ENCODE results near the gene RPL3.

Gene RPL3

GRCh38 chr22:39273950-39274887 lies 45.2 kb downstream of the RPL3 start:
- no peak overlapping the region for H2BK15ac ChIP-seq (ENCODE audit: low read depth, poor library complexity, severe bottlenecking)
- WGBS, result 92% methylated on average over 16 of the region's 17 CpGs
- no peak overlapping the region for H3K23ac ChIP-seq (ENCODE audit: low read length in 2 of 2)
- no peak overlapping the region for H3K18ac ChIP-seq (ENCODE audit: low read depth in 1 of 2, low read length in 2 of 2)
- no peak overlapping the region for H2AK5ac ChIP-seq (ENCODE audit: low read length, severe bottlenecking)
- no peak overlapping the region for H3K14ac ChIP-seq (ENCODE audit: low read length in 2 of 2)
- no peak overlapping the region for H3K27ac ChIP-seq (ENCODE audit: low read length, poor library complexity, severe bottlenecking)
- no peak overlapping the region for H2BK120ac ChIP-seq (ENCODE audit: low read depth, low read length)
- H4K8ac ChIP-seq (ENCODE audit: low read length), result no peak overlapping the region
- H3K27me3 ChIP-seq (ENCODE audit: control insufficient read depth in 1 of 2, insufficient read depth in 1 of 2, low read length in 2 of 2), result peaks cover 0 to 4% of the 10 kb centered on the region in 2 experiments
- no peak for DNase-seq
- no peaks in the 10 kb centered on the region for H3K36me3 ChIP-seq (ENCODE audit: control insufficient read depth in 1 of 2, insufficient read depth in 2 of 2, low read depth in 1 of 2, low read length in 2 of 2)
- no peak overlapping the region for H3K4ac ChIP-seq (ENCODE audit: low read depth in 1 of 2, low read length in 2 of 2)
- no peak overlapping the region for H3K4me3 ChIP-seq (ENCODE audit: insufficient read depth in 1 of 2, low read depth in 1 of 2, low read length in 2 of 2)
- no peaks in the 10 kb centered on the region for H3K79me1 ChIP-seq (replicated peaks; ENCODE audit: low read length, poor library complexity, severe bottlenecking)
- H2BK12ac ChIP-seq (ENCODE audit: low read length in 2 of 2), result peak overlapping the region in 1 of 2 experiments; percentile 18
- H4K91ac ChIP-seq (ENCODE audit: low read length), result no peak overlapping the region
- no peaks in the 10 kb centered on the region for H3K9me3 ChIP-seq (ENCODE audit: control insufficient read depth, low read length)
- H2AFZ ChIP-seq (ENCODE audit: low read depth, low read length), result no peak overlapping the region
- H3K9ac ChIP-seq (ENCODE audit: low read length), result no peak overlapping the region
- no peak overlapping the region for H2BK5ac ChIP-seq (ENCODE audit: low read depth, low read length, poor library complexity, severe bottlenecking)
- peaks cover 9% of the 10 kb centered on the region for H3K4me1 ChIP-seq (ENCODE audit: control insufficient read depth, insufficient read depth, low read depth, low read length)
- no peak overlapping the region for H3K4me2 ChIP-seq (ENCODE audit: low read length, poor library complexity, severe bottlenecking)

- Histone ChIP-seq H3K27me3 (ENCODE audit: control insufficient read depth in 1 of 2, insufficient read depth in 1 of 2, low read length in 2 of 2) (peaks cover 0 to 4% of the 10 kb centered on the region in 2 experiments), H2BK5ac (ENCODE audit: low read depth, low read length, poor library complexity, severe bottlenecking) (no peak overlapping the region), H4K8ac (ENCODE audit: low read length) (peak overlapping the region; percentile 42), H2AK5ac (ENCODE audit: low read length, severe bottlenecking) (no peak overlapping the region), H3K4me1 (ENCODE audit: control insufficient read depth, insufficient read depth, low read depth, low read length) (peaks cover 13% of the 10 kb centered on the region), H3K4me2 (ENCODE audit: low read length, poor library complexity, severe bottlenecking) (no peak overlapping the region), H3K79me1 (replicated peaks; ENCODE audit: low read length, poor library complexity, severe bottlenecking) (no peaks in the 10 kb centered on the region), H3K27ac (ENCODE audit: low read length, poor library complexity, severe bottlenecking) (no peak overlapping the region), H3K9me3 (ENCODE audit: control insufficient read depth, low read length) (no peaks in the 10 kb centered on the region), H4K91ac (ENCODE audit: low read length) (no peak overlapping the region), H3K9ac (ENCODE audit: low read length) (no peak overlapping the region), H3K4me3 (ENCODE audit: insufficient read depth in 1 of 2, low read depth in 1 of 2, low read length in 2 of 2) (no peak overlapping the region), H2BK15ac (ENCODE audit: low read depth, poor library complexity, severe bottlenecking) (no peak overlapping the region), H3K23ac (ENCODE audit: low read length in 2 of 2) (no peak overlapping the region), H2AFZ (ENCODE audit: low read depth, low read length) (no peak overlapping the region), H3K14ac (ENCODE audit: low read length in 2 of 2) (no peak overlapping the region), H3K36me3 (ENCODE audit: control insufficient read depth in 1 of 2, insufficient read depth in 2 of 2, low read depth in 1 of 2, low read length in 2 of 2) (no peaks in the 10 kb centered on the region), H2BK120ac (ENCODE audit: low read depth, low read length) (no peak overlapping the region), H3K18ac (ENCODE audit: low read depth in 1 of 2, low read length in 2 of 2) (no peak overlapping the region), H2BK12ac (ENCODE audit: low read length in 2 of 2) (no peak overlapping the region), H3K4ac (ENCODE audit: low read depth in 1 of 2, low read length in 2 of 2) (no peak overlapping the region)
- DNase-seq, result no peak
- 96% methylated on average over 9 of the region's 9 CpGs for WGBS
These were observed 48.6 kb downstream of the RPL3 start for GRCh38 chr22:39270792-39271191.

GRCh38 chr22:39270280-39270679 lies 49.1 kb downstream of the RPL3 start:
- 73% methylated on average over 5 of the region's 5 CpGs for WGBS

GRCh38 chr22:39269095-39269790 lies 50.2 kb downstream of the RPL3 start:
- Histone ChIP-seq H3K27ac (ENCODE audit: low read length, poor library complexity, severe bottlenecking) (no peak overlapping the region), H3K36me3 (ENCODE audit: control insufficient read depth in 1 of 2, insufficient read depth in 2 of 2, low read depth in 1 of 2, low read length in 2 of 2) (no peaks in the 10 kb centered on the region), H3K79me1 (replicated peaks; ENCODE audit: low read length, poor library complexity, severe bottlenecking) (no peaks in the 10 kb centered on the region), H3K4me2 (ENCODE audit: low read length, poor library complexity, severe bottlenecking) (no peak overlapping the region), H2BK15ac (ENCODE audit: low read depth, poor library complexity, severe bottlenecking) (peak overlapping the region; percentile 9), H3K9me3 (ENCODE audit: control insufficient read depth, low read length) (no peaks in the 10 kb centered on the region), H2AFZ (ENCODE audit: low read depth, low read length) (no peak overlapping the region), H2AK5ac (ENCODE audit: low read length, severe bottlenecking) (peak overlapping the region; percentile 47), H2BK5ac (ENCODE audit: low read depth, low read length, poor library complexity, severe bottlenecking) (no peak overlapping the region), H2BK12ac (ENCODE audit: low read length in 2 of 2) (peak overlapping the region in 1 of 2 experiments; percentile 10), H3K14ac (ENCODE audit: low read length in 2 of 2) (no peak overlapping the region), H3K18ac (ENCODE audit: low read depth in 1 of 2, low read length in 2 of 2) (no peak overlapping the region), H3K9ac (ENCODE audit: low read length) (no peak overlapping the region), H4K8ac (ENCODE audit: low read length) (no peak overlapping the region), H4K91ac (ENCODE audit: low read length) (peak overlapping the region; percentile 55), H2BK120ac (ENCODE audit: low read depth, low read length) (no peak overlapping the region), H3K27me3 (ENCODE audit: control insufficient read depth in 1 of 2, insufficient read depth in 1 of 2, low read length in 2 of 2) (no peaks in the 10 kb centered on the region), H3K4me1 (ENCODE audit: control insufficient read depth, insufficient read depth, low read depth, low read length) (peaks cover 13% of the 10 kb centered on the region), H3K23ac (ENCODE audit: low read length in 2 of 2) (no peak overlapping the region), H3K4me3 (ENCODE audit: insufficient read depth in 1 of 2, low read depth in 1 of 2, low read length in 2 of 2) (no peak overlapping the region), H3K4ac (ENCODE audit: low read depth in 1 of 2, low read length in 2 of 2) (no peak overlapping the region)
- 85% methylated on average over 11 of the region's 11 CpGs for WGBS
- DNase-seq, result no peak

More at GRCh38 chr22:39270280-39270679, 49.1 kb downstream of the RPL3 start:
- Histone ChIP-seq H3K79me1 (replicated peaks; ENCODE audit: low read length, poor library complexity, severe bottlenecking) (no peaks in the 10 kb centered on the region), H3K9ac (ENCODE audit: low read length) (no peak overlapping the region), H4K8ac (ENCODE audit: low read length) (peak overlapping the region; percentile 42), H3K18ac (ENCODE audit: low read depth in 1 of 2, low read length in 2 of 2) (peak overlapping the region in 1 of 2 experiments; percentile 40), H3K14ac (ENCODE audit: low read length in 2 of 2) (no peak overlapping the region), H3K4me3 (ENCODE audit: insufficient read depth in 1 of 2, low read depth in 1 of 2, low read length in 2 of 2) (no peak overlapping the region), H2AK5ac (ENCODE audit: low read length, severe bottlenecking) (no peak overlapping the region), H2AFZ (ENCODE audit: low read depth, low read length) (no peak overlapping the region), H2BK15ac (ENCODE audit: low read depth, poor library complexity, severe bottlenecking) (no peak overlapping the region), H3K4me1 (ENCODE audit: control insufficient read depth, insufficient read depth, low read depth, low read length) (peaks cover 13% of the 10 kb centered on the region), H3K23ac (ENCODE audit: low read length in 2 of 2) (no peak overlapping the region), H4K91ac (ENCODE audit: low read length) (peak overlapping the region; percentile 14), H3K27ac (ENCODE audit: low read length, poor library complexity, severe bottlenecking) (no peak overlapping the region), H2BK12ac (ENCODE audit: low read length in 2 of 2) (no peak overlapping the region), H3K9me3 (ENCODE audit: control insufficient read depth, low read length) (no peaks in the 10 kb centered on the region), H3K36me3 (ENCODE audit: control insufficient read depth in 1 of 2, insufficient read depth in 2 of 2, low read depth in 1 of 2, low read length in 2 of 2) (no peaks in the 10 kb centered on the region), H3K4ac (ENCODE audit: low read depth in 1 of 2, low read length in 2 of 2) (no peak overlapping the region), H2BK120ac (ENCODE audit: low read depth, low read length) (no peak overlapping the region), H3K4me2 (ENCODE audit: low read length, poor library complexity, severe bottlenecking) (no peak overlapping the region), H3K27me3 (ENCODE audit: control insufficient read depth in 1 of 2, insufficient read depth in 1 of 2, low read length in 2 of 2) (peaks cover 0 to 4% of the 10 kb centered on the region in 2 experiments), H2BK5ac (ENCODE audit: low read depth, low read length, poor library complexity, severe bottlenecking) (no peak overlapping the region)
- no peak for DNase-seq
